ENCODE results near the gene PLAAT3.

PLAAT3 gene

DNA sequence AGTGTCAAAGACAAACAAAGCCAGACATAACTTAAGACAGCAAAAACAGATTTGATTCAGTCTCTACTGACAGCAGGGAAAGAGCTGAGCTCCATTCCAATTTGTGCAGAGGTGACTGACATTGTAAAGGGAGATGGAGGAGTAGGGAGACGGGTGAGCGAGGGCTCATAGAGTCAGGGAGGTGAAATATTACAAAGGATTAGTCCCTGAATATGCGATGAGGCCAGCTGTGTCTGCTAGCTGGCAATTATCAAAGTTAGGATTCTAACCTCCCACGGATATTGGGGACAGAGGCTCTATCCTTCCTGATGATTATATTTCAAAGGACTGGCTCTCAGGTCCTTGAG is 59.4 kb downstream of the PLAAT3 start:
- DNase-seq (no peak), ATAC-seq (ENCODE audit: insufficient read depth, low read depth) (no peak)
- Histone ChIP-seq H3K9me3 (ENCODE audit: insufficient read depth, low read length, severe bottlenecking) (no peaks in the 10 kb centered on the region), H3K4me3 (ENCODE audit: low read depth in 1 of 2, low read length in 2 of 2) (no peak overlapping the region), H3K27me3 (ENCODE audit: insufficient read depth, low read length, poor library complexity) (no peaks in the 10 kb centered on the region), H2AFZ (ENCODE audit: low read depth, low read length) (no peak overlapping the region), H3K27ac (ENCODE audit: low read length) (peak overlapping the region; percentile 79), H3K36me3 (ENCODE audit: insufficient read depth, low read length) (no peaks in the 10 kb centered on the region), H4K20me1 (ENCODE audit: insufficient read depth, low read length) (no peaks in the 10 kb centered on the region), H3K9ac (ENCODE audit: low read depth, low read length) (no peak overlapping the region), H3K79me2 (ENCODE audit: insufficient read depth, low read length) (no peaks in the 10 kb centered on the region), H3K4me1 (ENCODE audit: insufficient read depth, low read length) (peaks cover 47% of the 10 kb centered on the region), H3K4me2 (ENCODE audit: insufficient read depth, low read length) (no peak overlapping the region)
- no peak for TF ChIP-seq CTCF (IDR thresholded peaks at IDR 0.05; ENCODE audit: borderline replicate concordance, extremely low read depth, low read length, poor library complexity, severe bottlenecking)

DNA sequence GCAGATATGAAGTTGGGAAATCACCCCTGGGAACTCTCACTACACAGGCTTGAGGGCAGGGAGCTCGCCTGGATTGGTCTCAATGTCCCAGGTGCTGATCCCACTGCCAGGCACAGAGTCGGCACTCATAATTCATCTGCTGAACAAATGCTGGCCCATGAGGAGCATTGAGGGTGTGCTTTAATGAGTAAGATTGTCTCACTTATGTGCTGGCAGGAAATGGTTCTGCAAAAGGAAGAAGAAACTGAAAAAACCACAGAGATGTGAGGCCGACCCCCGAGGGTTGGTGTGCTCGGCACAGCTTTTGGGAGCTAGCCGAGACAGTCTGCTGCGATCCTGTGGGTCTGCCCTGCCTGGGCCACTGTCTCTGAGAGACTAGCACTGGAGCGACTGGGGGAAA is 60.5 kb downstream of the PLAAT3 start:
- Histone ChIP-seq H3K79me2 (ENCODE audit: insufficient read depth, low read length) (no peaks in the 10 kb centered on the region), H3K4me2 (ENCODE audit: insufficient read depth, low read length) (peak overlapping the region; percentile 49), H3K9me3 (ENCODE audit: insufficient read depth, low read length, severe bottlenecking) (no peaks in the 10 kb centered on the region), H4K20me1 (ENCODE audit: insufficient read depth, low read length) (no peaks in the 10 kb centered on the region), H3K27ac (ENCODE audit: low read length) (peak overlapping the region; percentile 79), H3K4me1 (ENCODE audit: insufficient read depth, low read length) (peaks cover 47% of the 10 kb centered on the region), H3K9ac (ENCODE audit: low read depth, low read length) (peak overlapping the region; percentile 35), H3K36me3 (ENCODE audit: insufficient read depth, low read length) (no peaks in the 10 kb centered on the region), H2AFZ (ENCODE audit: low read depth, low read length) (peak overlapping the region; percentile 46), H3K4me3 (ENCODE audit: low read depth in 1 of 2, low read length in 2 of 2) (peak overlapping the region in 1 of 2 experiments; percentile 22; a peak in 1 of 4 replicates), H3K27me3 (ENCODE audit: insufficient read depth, low read length, poor library complexity) (no peaks in the 10 kb centered on the region)
- TF ChIP-seq CTCF (IDR thresholded peaks at IDR 0.05; ENCODE audit: borderline replicate concordance, extremely low read depth, low read length, poor library complexity, severe bottlenecking) (no peak), EZH2 (IDR thresholded peaks at IDR 0.05; ENCODE audit: borderline replicate concordance, low read depth, low read length, severe bottlenecking) (no peak)
- peak; percentile 89 for DNase-seq
- peak; percentile 91 for ATAC-seq (ENCODE audit: insufficient read depth, low read depth)

GRCh38 chr11:63552921-63553320 is 61.3 kb downstream of the PLAAT3 start:
- Histone ChIP-seq H3K4me2 (ENCODE audit: insufficient read depth, low read length) (peak overlapping the region; percentile 49; the same call in 1 of the 2 replicates), H3K79me2 (ENCODE audit: insufficient read depth, low read length) (no peaks in the 10 kb centered on the region), H4K20me1 (ENCODE audit: insufficient read depth, low read length) (no peaks in the 10 kb centered on the region), H3K4me3 (ENCODE audit: low read depth in 1 of 2, low read length in 2 of 2) (no peak overlapping the region), H3K4me1 (ENCODE audit: insufficient read depth, low read length) (peaks cover 47% of the 10 kb centered on the region), H3K27ac (ENCODE audit: low read length) (peak overlapping the region; percentile 79), H3K9ac (ENCODE audit: low read depth, low read length) (0 out of 2 replicates have a peak overlapping the region, but pooled peaks have one; percentile 6), H3K27me3 (ENCODE audit: insufficient read depth, low read length, poor library complexity) (no peaks in the 10 kb centered on the region), H3K9me3 (ENCODE audit: insufficient read depth, low read length, severe bottlenecking) (no peaks in the 10 kb centered on the region), H3K36me3 (ENCODE audit: insufficient read depth, low read length) (no peaks in the 10 kb centered on the region), H2AFZ (ENCODE audit: low read depth, low read length) (no peak overlapping the region)
- no peak for TF ChIP-seq CTCF (IDR thresholded peaks at IDR 0.05; ENCODE audit: borderline replicate concordance, extremely low read depth, low read length, poor library complexity, severe bottlenecking)
- no peak for TF ChIP-seq EZH2 (IDR thresholded peaks at IDR 0.05; ENCODE audit: borderline replicate concordance, low read depth, low read length, severe bottlenecking)
- DNase-seq = no peak
- no peak for ATAC-seq (ENCODE audit: insufficient read depth, low read depth)

- Histone ChIP-seq H2AFZ (ENCODE audit: low read depth, low read length) (peak overlapping the region; percentile 66), H3K4me2 (ENCODE audit: insufficient read depth, low read length) (peak overlapping the region; percentile 63), H3K27me3 (ENCODE audit: insufficient read depth, low read length, poor library complexity) (no peaks in the 10 kb centered on the region), H3K79me2 (ENCODE audit: insufficient read depth, low read length) (no peaks in the 10 kb centered on the region), H3K9me3 (ENCODE audit: insufficient read depth, low read length, severe bottlenecking) (no peaks in the 10 kb centered on the region), H3K9ac (ENCODE audit: low read depth, low read length) (peak overlapping the region; percentile 45), H4K20me1 (ENCODE audit: insufficient read depth, low read length) (no peaks in the 10 kb centered on the region), H3K4me3 (ENCODE audit: low read depth in 1 of 2, low read length in 2 of 2) (peak overlapping the region in 1 of 2 experiments; percentile 50; a peak in 2 of 4 replicates), H3K27ac (ENCODE audit: low read length) (peak overlapping the region; percentile 83), H3K36me3 (ENCODE audit: insufficient read depth, low read length) (no peaks in the 10 kb centered on the region), H3K4me1 (ENCODE audit: insufficient read depth, low read length) (peaks cover 47% of the 10 kb centered on the region)
- DNase-seq (peak; percentile 34), ATAC-seq (ENCODE audit: insufficient read depth, low read depth) (no peak)
- peak; percentile 24 for TF ChIP-seq CTCF (IDR thresholded peaks at IDR 0.05; ENCODE audit: borderline replicate concordance, extremely low read depth, low read length, poor library complexity, severe bottlenecking)
- no peak for TF ChIP-seq EZH2 (IDR thresholded peaks at IDR 0.05; ENCODE audit: borderline replicate concordance, low read depth, low read length, severe bottlenecking)
These were observed 62.4 kb downstream of the PLAAT3 start for GRCh38 chr11:63551889-63552266.
